ENCODE data around the gene MAMDC2.

GRCh38 chr9:70257991-70258691, 214.5 kb downstream of the MAMDC2 start:
- TF ChIP-seq EZH2 (IDR thresholded peaks at IDR 0.05) (no peak), FOXP2 (optimal IDR thresholded peaks at IDR 0.05; ENCODE audit: control extremely low read depth, extremely low read length, insufficient read depth) (no peak)

Measured in SK-N-MC (cell line).